Measurements from ENCODE around the gene NRCAM. TPM values are rescaled to one million over a fixed set of nuclear protein-coding genes. Genes with fewer than 3 reads are reported as not detected.

The NRCAM gene
- total RNA-seq, 1 donor from 2014 or later: 9.5 TPM

GRCh38 chr7:108231221-108231620, 225.0 kb downstream of the NRCAM start:
- H3K27me3 Mint-ChIP-seq (ENCODE audit: low read depth): no peaks in the 10 kb centered on the region
- peaks cover 38% of the 10 kb centered on the region for H3K4me1 Mint-ChIP-seq (ENCODE audit: low read depth)
- H3K4me3 Mint-ChIP-seq (ENCODE audit: unreplicated experiment): no peak overlapping the region
- no peak overlapping the region for H3K27ac Mint-ChIP-seq (ENCODE audit: unreplicated experiment)
- DNase-seq (ENCODE audit: low spot score): no peak
- H3K36me3 Mint-ChIP-seq (ENCODE audit: low read depth): no peaks in the 10 kb centered on the region
- no peak for TF ChIP-seq CTCF (IDR thresholded peaks at IDR 0.05)
- H3K9me3 Mint-ChIP-seq (ENCODE audit: low read depth): no peaks in the 10 kb centered on the region

GRCh38 chr7:108227366-108227765, 228.9 kb downstream of the NRCAM start:
- no peak for TF ChIP-seq CTCF (IDR thresholded peaks at IDR 0.05)
- H3K27me3 Mint-ChIP-seq (ENCODE audit: low read depth): no peaks in the 10 kb centered on the region
- DNase-seq (ENCODE audit: low spot score): no peak
- no peaks in the 10 kb centered on the region for H3K9me3 Mint-ChIP-seq (ENCODE audit: low read depth)
- H3K4me3 Mint-ChIP-seq (ENCODE audit: unreplicated experiment): no peak overlapping the region
- no peaks in the 10 kb centered on the region for H3K36me3 Mint-ChIP-seq (ENCODE audit: low read depth)
- H3K4me1 Mint-ChIP-seq (ENCODE audit: low read depth): peaks cover 21% of the 10 kb centered on the region
- no peak overlapping the region for H3K27ac Mint-ChIP-seq (ENCODE audit: unreplicated experiment)

- peaks cover 22% of the 10 kb centered on the region for H3K4me1 Mint-ChIP-seq (ENCODE audit: low read depth)
- H3K27ac Mint-ChIP-seq (ENCODE audit: unreplicated experiment): no peak overlapping the region
- H3K27me3 Mint-ChIP-seq (ENCODE audit: low read depth): no peaks in the 10 kb centered on the region
- no peak for TF ChIP-seq CTCF (IDR thresholded peaks at IDR 0.05)
- no peak overlapping the region for H3K4me3 Mint-ChIP-seq (ENCODE audit: unreplicated experiment)
- no peaks in the 10 kb centered on the region for H3K9me3 Mint-ChIP-seq (ENCODE audit: low read depth)
- H3K36me3 Mint-ChIP-seq (ENCODE audit: low read depth): no peaks in the 10 kb centered on the region
- no peak for DNase-seq (ENCODE audit: low spot score)
Observed at GRCh38 chr7:108226816-108227299, 229.4 kb downstream of the NRCAM start.

GRCh38 chr7:108225531-108226181, 230.6 kb downstream of the NRCAM start:
- Mint-ChIP-seq H3K9me3 (ENCODE audit: low read depth) (peaks cover 3% of the 10 kb centered on the region), H3K36me3 (ENCODE audit: low read depth) (peaks cover 2% of the 10 kb centered on the region), H3K4me1 (ENCODE audit: low read depth) (peaks cover 18% of the 10 kb centered on the region), H3K27me3 (ENCODE audit: low read depth) (no peaks in the 10 kb centered on the region), H3K27ac (ENCODE audit: unreplicated experiment) (no peak overlapping the region), H3K4me3 (ENCODE audit: unreplicated experiment) (no peak overlapping the region)
- no peak for TF ChIP-seq CTCF (IDR thresholded peaks at IDR 0.05)
- no peak for DNase-seq (ENCODE audit: low spot score)

GRCh38 chr7:108224387-108224786, 231.8 kb downstream of the NRCAM start:
- Mint-ChIP-seq H3K27me3 (ENCODE audit: low read depth) (no peaks in the 10 kb centered on the region), H3K4me1 (ENCODE audit: low read depth) (peaks cover 14% of the 10 kb centered on the region), H3K9me3 (ENCODE audit: low read depth) (peaks cover 8% of the 10 kb centered on the region), H3K4me3 (ENCODE audit: unreplicated experiment) (no peak overlapping the region), H3K27ac (ENCODE audit: unreplicated experiment) (no peak overlapping the region), H3K36me3 (ENCODE audit: low read depth) (peaks cover 4% of the 10 kb centered on the region)
- no peak for DNase-seq (ENCODE audit: low spot score)
- TF ChIP-seq CTCF (IDR thresholded peaks at IDR 0.05): no peak
